GM18858 (cell line): Measurements from ENCODE around the gene WAPL.

Experiments
- ATAC-seq: cut with Tn5 transposase; IDR thresholded peaks from one replicate; pipeline ENCODE4 v1.9.1; 2021; ENCODE audit not compliant: unreplicated experiment

Gene WAPL

GRCh38 chr10:86481761-86482160 is 39.8 kb downstream of the WAPL start:
- ATAC-seq: no peak

DNA sequence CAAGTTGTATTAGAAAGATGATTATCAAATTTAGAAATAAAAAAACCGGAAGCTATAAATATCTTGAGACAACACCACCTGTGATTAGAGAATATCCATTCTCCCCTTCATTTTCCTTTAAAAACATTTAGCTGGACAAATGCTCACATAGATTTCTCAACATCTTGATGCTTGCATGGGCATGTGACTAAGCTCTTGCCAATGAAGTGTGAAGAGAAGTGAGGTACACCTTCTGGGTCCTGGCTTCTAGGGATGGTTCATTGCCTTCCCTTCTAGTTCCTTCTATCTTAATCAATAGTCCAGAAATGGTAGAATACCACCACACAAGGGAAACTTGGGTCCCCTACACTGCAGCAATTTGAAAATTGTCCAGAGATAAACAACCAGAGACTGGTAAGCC is 41.0 kb downstream of the WAPL start:
- no peak for ATAC-seq

- no peak for ATAC-seq
These were observed 49.5 kb downstream of the WAPL start for GRCh38 chr10:86472061-86472460.

DNA sequence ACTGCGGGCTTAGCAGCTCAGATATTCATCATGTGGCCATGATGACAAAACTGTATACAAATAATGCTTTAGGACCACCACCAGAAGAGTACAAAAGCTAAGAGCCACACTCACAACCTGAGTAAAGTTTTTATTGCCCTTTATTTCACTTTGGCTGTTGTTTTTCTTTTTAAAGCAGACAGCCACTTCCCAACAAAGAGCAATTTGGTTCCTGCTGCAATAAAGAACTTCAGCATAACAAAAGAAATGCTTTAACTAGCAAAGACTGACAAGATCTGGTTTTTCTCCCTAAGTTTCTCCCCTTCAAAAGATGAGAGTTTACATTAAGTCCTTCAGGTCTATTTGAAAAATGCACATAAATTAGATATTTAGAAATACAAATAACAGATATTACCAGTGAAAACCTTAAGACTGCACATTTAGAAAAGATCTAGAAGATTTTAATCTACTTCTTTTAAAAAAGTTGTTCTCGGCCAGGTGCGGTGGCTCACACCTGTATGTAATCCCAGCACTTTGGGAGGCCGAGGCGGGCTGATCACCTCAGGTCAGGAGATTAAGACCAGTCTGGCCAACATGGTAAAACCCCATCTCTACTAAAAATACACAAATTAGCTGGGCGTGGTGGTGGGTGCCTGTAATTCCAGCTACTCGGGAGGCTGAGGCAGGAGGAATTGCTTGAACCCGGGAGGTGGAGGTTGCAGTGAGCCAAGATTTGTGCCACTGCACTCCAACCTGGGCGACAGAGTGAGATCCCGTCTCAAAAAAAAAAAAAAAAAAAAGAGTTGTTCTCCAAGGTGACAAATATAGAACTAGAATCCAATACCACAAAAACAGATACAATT is 59.4 kb downstream of the WAPL start:
- no peak for ATAC-seq

DNA sequence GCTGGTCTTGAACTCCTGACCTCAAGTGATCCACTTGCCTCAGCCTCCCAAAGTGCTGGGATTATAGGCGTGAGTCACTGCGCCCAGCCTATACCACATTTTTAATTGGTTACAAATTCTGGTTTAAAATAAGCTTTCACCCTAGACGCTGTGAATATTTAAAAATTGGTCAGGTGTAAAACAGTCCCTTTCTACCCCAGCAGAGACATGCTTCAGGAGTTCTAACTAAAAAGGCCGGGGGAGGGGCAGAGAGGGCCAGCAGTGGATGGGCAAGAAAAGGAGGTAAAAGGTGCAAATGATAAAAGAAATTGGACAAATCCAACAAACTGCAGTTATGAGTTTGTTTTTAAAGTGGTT is 70.0 kb downstream of the WAPL start:
- no peak for ATAC-seq

DNA sequence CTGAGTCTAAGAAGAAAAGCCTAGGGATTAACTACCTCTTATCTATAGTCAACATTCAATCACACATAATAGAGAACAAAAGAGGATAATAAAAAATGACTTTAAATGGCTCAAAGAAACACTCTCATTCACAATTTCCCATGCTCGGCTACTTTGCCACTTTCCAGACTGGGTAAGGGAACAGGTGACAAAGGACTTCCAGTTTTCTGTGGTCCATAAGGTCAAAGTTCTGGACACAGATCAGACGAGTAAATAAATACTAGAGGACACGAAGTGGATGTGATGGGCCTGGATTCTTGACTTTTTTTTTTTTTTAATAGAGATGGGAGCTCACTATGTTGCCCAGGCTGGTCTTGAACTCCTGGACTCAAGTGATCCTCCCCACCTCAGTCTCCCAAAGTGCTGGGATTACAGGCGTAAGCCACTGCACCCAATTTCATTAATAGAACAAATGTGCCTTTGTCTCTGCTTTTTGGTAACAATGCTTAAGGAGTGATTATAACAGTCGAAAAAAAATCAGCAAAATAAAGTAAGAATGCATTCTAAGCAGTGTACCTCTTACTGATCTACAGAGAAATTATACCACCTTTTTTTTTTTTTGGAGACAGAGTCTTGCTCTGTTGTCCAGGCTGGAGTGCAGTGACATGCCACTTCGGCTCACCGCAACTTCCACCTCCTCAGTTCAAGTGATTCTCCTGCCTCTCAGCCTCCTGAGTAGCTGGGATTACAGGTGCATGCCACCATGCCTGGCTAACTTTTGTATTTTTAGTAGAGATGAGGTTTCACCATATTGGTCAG is 70.6 kb downstream of the WAPL start:
- no peak for ATAC-seq

DNA sequence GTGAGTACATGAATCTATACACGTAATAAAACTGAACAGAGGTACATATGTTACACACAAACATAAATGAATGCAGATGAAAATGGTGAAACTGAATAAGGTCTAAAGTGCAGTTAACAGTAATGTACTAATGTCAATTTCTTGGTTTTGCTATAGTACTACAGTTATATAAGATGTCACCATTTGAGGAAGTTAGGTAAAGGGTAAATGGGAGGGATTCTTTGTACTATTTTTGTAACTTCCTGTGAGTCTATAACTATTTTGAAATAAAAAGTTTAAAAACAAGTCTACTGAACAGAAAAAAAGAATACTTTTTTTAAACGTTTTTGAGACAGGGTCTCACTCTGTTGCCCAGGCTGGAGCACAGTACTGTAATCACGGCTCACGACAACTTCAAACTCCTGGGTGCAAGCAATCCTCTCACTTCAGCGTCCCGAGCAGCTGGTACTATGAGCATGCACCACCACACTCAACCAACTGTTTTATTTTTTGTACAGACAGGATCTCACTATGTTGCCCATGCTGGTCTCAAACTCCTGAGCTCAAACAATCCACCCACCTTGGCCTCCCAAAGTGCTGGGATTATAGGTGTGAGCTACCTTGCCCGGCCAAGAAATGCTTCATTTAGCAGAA is 71.5 kb downstream of the WAPL start:
- ATAC-seq: no peak

GRCh38 chr10:86447432-86447831 is 74.2 kb downstream of the WAPL start:
- no peak for ATAC-seq

GRCh38 chr10:86446987-86447386 is 74.6 kb downstream of the WAPL start:
- no peak for ATAC-seq

GRCh38 chr10:86446440-86446839 is 75.2 kb downstream of the WAPL start:
- no peak for ATAC-seq

DNA sequence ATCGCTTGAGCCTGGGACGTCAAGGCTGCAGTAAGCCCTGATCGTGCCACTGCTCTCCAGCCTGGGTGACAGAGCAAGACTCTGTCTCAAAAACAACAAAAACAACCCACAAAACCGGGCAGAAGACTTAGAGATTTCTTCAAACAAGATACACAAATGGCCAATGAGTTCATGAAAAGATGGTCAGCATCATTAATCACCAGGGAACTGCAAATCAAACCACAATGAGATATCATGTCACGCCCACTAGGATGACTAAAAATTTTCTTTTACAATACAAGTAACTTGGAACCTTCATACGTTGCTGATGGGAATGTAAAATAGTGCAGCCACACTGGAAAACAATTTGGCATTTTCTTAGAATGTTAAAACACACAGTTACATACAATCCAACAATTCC is 77.7 kb downstream of the WAPL start:
- no peak for ATAC-seq

- ATAC-seq: no peak
These were observed 78.5 kb downstream of the WAPL start for GRCh38 chr10:86443069-86443468.

DNA sequence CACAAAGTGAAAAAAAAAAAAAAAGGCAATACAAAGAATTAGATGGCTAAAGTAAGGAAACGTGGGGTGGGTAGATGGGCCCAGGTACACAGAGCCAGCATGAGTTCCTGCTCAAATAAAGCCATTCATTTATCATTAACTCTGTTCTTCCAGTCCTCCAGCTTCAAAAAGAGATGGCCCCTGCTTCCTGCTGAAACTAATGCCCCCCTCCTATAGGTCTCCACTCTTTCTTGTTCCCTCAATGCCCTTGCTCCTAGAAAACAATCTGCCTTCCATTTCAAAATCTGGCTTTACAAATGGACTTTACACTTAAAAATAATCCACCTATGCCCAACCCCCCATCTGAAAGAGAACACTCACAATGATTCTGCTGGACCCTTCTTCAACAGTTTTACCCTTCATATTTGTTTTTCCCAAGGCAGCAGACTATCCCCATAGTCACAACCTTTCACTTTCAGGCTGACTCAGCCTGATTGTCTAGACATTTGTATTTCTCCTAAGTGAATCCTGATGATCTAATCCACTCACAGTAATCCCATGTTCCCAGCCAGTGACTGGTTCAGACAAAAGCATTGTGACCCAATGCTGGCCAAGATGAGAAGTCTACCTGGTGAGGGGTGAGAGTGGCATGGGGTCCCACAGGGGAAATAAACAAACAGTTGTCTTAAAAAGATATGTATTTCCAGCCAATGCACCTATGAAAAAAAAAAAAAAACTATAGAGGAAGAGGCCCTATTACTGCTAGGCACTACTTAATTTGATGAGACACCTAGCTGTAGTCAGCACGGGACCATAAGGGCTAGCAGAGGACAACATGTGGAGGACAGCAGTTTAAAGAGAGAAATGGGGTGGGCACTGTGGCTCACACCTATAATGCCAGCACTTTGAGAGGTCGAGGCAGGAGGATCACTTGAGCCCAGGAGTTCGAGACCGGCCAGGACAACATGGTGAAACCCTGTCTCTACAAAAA is 80.4 kb downstream of the WAPL start:
- ATAC-seq: no peak

DNA sequence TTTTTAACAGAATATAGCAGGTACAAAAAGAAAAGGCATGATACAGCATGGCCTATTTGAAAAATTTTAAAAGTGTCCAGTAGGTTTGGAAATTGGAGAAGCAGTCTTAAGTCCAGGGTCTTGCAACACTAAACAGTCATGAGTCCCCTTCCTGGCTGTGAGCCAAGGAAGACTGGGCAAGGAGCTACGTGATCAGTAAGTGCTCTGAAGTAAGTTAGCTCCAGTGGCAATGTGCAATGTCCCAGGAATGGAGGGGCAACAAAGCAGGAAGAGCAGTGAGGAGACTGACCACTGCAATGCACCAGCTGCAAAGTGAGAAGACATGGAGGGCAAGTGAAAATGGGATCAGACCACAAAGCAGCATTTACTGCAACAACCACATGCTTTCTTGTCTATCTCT is 82.0 kb downstream of the WAPL start:
- no peak for ATAC-seq

GRCh38 chr10:86438091-86438749 is 83.4 kb downstream of the WAPL start:
- ATAC-seq: no peak

DNA sequence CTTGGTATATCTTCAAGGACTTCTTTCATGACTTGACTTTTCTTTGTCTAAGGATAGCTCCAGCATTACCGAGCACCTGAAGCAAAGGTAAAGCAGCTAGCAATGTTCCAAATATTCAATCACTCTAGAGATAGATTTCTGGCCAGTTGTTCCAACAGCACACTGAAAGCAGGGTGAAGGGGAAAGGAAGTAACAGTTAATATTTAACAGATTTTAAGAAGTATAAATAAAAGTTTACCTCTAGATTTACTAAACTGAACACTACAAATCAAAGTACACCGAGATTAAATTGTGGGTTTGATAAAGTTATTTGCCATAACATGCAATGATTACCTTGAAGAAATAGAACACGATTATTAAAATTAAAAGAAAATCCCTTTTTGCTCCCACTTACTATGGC is 84.1 kb downstream of the WAPL start:
- ATAC-seq: no peak

- no peak for ATAC-seq
These were observed 84.6 kb downstream of the WAPL start for GRCh38 chr10:86436963-86437362.

DNA sequence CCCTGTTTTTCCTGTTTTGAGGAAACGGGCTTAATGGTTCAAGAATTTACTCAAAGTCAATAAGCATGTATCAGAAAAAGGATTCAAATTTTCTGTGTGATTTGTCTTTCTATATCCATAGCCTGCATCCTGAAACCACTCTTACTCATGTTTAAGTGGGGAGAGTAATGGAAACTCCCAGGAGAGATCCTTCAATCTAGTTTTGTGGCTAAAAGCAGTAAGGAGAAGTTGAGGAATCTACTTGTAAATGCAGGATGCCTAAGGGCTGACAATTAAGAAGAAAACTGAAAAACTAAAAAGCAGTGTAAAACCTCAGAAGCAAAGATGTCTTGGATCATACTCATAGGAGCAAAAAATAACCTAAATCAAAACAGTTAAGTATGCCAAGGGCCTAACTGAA is 86.9 kb downstream of the WAPL start:
- ATAC-seq: no peak

DNA sequence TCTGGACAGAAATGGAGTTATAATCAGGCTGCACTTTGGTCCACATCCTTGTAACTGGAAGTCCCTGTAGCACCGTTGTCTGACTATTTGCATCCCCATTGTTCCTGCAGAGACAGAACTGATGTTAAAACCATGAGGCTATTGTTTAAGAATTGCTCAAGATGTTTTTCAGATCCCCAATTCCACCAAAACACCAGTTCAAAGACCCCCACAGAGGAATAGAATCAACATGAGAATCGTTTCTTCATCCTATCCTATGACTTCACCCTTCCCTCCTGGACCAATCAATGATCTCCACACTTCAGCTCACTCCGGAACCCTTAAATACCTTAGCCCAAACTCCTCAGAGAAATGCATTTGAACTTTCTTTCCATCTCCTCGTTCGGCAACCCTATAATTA is 97.9 kb downstream of the WAPL start:
- ATAC-seq: no peak

DNA sequence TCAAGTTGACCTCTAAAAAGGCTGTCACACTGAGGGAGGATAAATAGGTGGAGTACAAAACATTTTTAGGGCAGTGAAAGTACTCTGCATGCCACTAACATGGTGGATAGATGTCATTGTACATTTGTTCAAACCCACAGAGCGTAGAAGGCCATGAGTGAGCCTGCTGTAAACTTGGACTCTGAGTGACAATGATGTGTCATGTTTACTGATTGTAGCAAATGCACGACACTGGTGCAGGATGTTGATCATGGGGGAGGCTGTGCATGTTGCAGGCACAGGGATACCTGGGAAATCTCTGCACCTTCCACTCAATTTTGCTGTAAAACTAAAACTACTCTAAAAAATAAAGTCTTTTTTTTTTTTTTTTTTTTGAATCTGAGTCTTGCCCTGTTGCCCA is 102.5 kb downstream of the WAPL start:
- no peak for ATAC-seq
